ENCODE data around the gene IGFBP5. TPM values are rescaled to one million over a fixed set of nuclear protein-coding genes. Genes with fewer than 3 reads are reported as not detected.

Gene IGFBP5
- total and polyA plus RNA-seq, 9 donors, result 385 to 666 (median 463) TPM

- no peaks in the 10 kb centered on the region for H3K9me3 ChIP-seq (replicated peaks; ENCODE audit: control insufficient read depth, low read depth, low read length)
- 81% methylated on average over 10 of the region's 11 CpGs for WGBS (ENCODE audit: insufficient coverage)
- no peaks in the 10 kb centered on the region for H3K27me3 ChIP-seq (ENCODE audit: control insufficient read depth, insufficient read depth, low read length)
Measured at GRCh38 chr2:216671081-216671411, 24.3 kb downstream of the IGFBP5 start.

GRCh38 chr2:216670266-216671080, 24.9 kb downstream of the IGFBP5 start:
- Histone ChIP-seq H3K4me1 (ENCODE audit: control insufficient read depth, insufficient read depth, low read length) (peaks cover 19% of the 10 kb centered on the region), H3K9me3 (replicated peaks; ENCODE audit: control insufficient read depth, low read depth, low read length) (no peaks in the 10 kb centered on the region), H3K36me3 (ENCODE audit: control insufficient read depth, insufficient read depth, low read length) (peaks cover 28% of the 10 kb centered on the region), H3K27ac (ENCODE audit: low read length) (no peak overlapping the region), H3K4me3 (ENCODE audit: low read length) (no peak overlapping the region), H3K27me3 (ENCODE audit: control insufficient read depth, insufficient read depth, low read length) (no peaks in the 10 kb centered on the region)
- no peak for DNase-seq
- 66% methylated on average over 14 of the region's 17 CpGs for WGBS (ENCODE audit: insufficient coverage)

More at GRCh38 chr2:216671081-216671411, 24.3 kb downstream of the IGFBP5 start:
- H3K4me1 ChIP-seq (ENCODE audit: control insufficient read depth, insufficient read depth, low read length), result peaks cover 13% of the 10 kb centered on the region
- H3K27ac ChIP-seq (ENCODE audit: low read length), result no peak overlapping the region
- DNase-seq, result no peak
- peaks cover 34% of the 10 kb centered on the region for H3K36me3 ChIP-seq (ENCODE audit: control insufficient read depth, insufficient read depth, low read length)
- H3K4me3 ChIP-seq (ENCODE audit: low read length), result no peak overlapping the region

GRCh38 chr2:216666461-216667233, 28.7 kb downstream of the IGFBP5 start:
- no peak overlapping the region for H3K27ac ChIP-seq (ENCODE audit: low read length)
- H3K27me3 ChIP-seq (ENCODE audit: control insufficient read depth, insufficient read depth, low read length), result no peaks in the 10 kb centered on the region

GRCh38 chr2:216665717-216666116, 29.6 kb downstream of the IGFBP5 start:
- DNase-seq, result no peak
- 10% methylated on average over 8 of the region's 12 CpGs for WGBS (ENCODE audit: insufficient coverage)
- peaks cover 33% of the 10 kb centered on the region for H3K36me3 ChIP-seq (ENCODE audit: control insufficient read depth, insufficient read depth, low read length)
- H3K4me1 ChIP-seq (ENCODE audit: control insufficient read depth, insufficient read depth, low read length), result peaks cover 25% of the 10 kb centered on the region
- H3K27ac ChIP-seq (ENCODE audit: low read length), result no peak overlapping the region
- H3K27me3 ChIP-seq (ENCODE audit: control insufficient read depth, insufficient read depth, low read length), result no peaks in the 10 kb centered on the region
- H3K4me3 ChIP-seq (ENCODE audit: low read length), result no peak overlapping the region
- no peaks in the 10 kb centered on the region for H3K9me3 ChIP-seq (replicated peaks; ENCODE audit: control insufficient read depth, low read depth, low read length)

More at GRCh38 chr2:216666461-216667233, 28.7 kb downstream of the IGFBP5 start:
- WGBS (ENCODE audit: insufficient coverage), result 14% methylated on average over 6 of the region's 9 CpGs
- H3K4me3 ChIP-seq (ENCODE audit: low read length), result no peak overlapping the region
- H3K9me3 ChIP-seq (replicated peaks; ENCODE audit: control insufficient read depth, low read depth, low read length), result no peaks in the 10 kb centered on the region
- peaks cover 27% of the 10 kb centered on the region for H3K36me3 ChIP-seq (ENCODE audit: control insufficient read depth, insufficient read depth, low read length)
- peak; percentile 83 for DNase-seq
- H3K4me1 ChIP-seq (ENCODE audit: control insufficient read depth, insufficient read depth, low read length), result peaks cover 25% of the 10 kb centered on the region

GRCh38 chr2:216665242-216665641, 30.1 kb downstream of the IGFBP5 start:
- Histone ChIP-seq H3K4me3 (ENCODE audit: low read length) (no peak overlapping the region), H3K27me3 (ENCODE audit: control insufficient read depth, insufficient read depth, low read length) (no peaks in the 10 kb centered on the region), H3K9me3 (replicated peaks; ENCODE audit: control insufficient read depth, low read depth, low read length) (no peaks in the 10 kb centered on the region), H3K4me1 (ENCODE audit: control insufficient read depth, insufficient read depth, low read length) (peaks cover 20% of the 10 kb centered on the region), H3K27ac (ENCODE audit: low read length) (no peak overlapping the region), H3K36me3 (ENCODE audit: control insufficient read depth, insufficient read depth, low read length) (peaks cover 38% of the 10 kb centered on the region)
- no CpG with 5 or more reads among the region's 7 CpGs for WGBS (ENCODE audit: insufficient coverage)
- DNase-seq, result peak; percentile 79

- H3K9me3 ChIP-seq (replicated peaks; ENCODE audit: control insufficient read depth, low read depth, low read length), result no peaks in the 10 kb centered on the region
- H3K4me1 ChIP-seq (ENCODE audit: control insufficient read depth, insufficient read depth, low read length), result peaks cover 18% of the 10 kb centered on the region
- WGBS (ENCODE audit: insufficient coverage), result no CpG with 5 or more reads among the region's 6 CpGs
- H3K27me3 ChIP-seq (ENCODE audit: control insufficient read depth, insufficient read depth, low read length), result no peaks in the 10 kb centered on the region
- H3K4me3 ChIP-seq (ENCODE audit: low read length), result no peak overlapping the region
- no peak for DNase-seq
- H3K36me3 ChIP-seq (ENCODE audit: control insufficient read depth, insufficient read depth, low read length), result peaks cover 42% of the 10 kb centered on the region
- no peak overlapping the region for H3K27ac ChIP-seq (ENCODE audit: low read length)
Measured at GRCh38 chr2:216664593-216665034, 30.7 kb downstream of the IGFBP5 start.

- no peaks in the 10 kb centered on the region for H3K9me3 ChIP-seq (replicated peaks; ENCODE audit: control insufficient read depth, low read depth, low read length)
- peaks cover 45% of the 10 kb centered on the region for H3K36me3 ChIP-seq (ENCODE audit: control insufficient read depth, insufficient read depth, low read length)
- H3K4me1 ChIP-seq (ENCODE audit: control insufficient read depth, insufficient read depth, low read length), result peaks cover 24% of the 10 kb centered on the region
- no peak overlapping the region for H3K4me3 ChIP-seq (ENCODE audit: low read length)
- H3K27ac ChIP-seq (ENCODE audit: low read length), result no peak overlapping the region
- no peak for DNase-seq
- WGBS (ENCODE audit: insufficient coverage), result 82% methylated on average over 5 of the region's 18 CpGs
- H3K27me3 ChIP-seq (ENCODE audit: control insufficient read depth, insufficient read depth, low read length), result no peaks in the 10 kb centered on the region
Measured at GRCh38 chr2:216663846-216664245, 31.5 kb downstream of the IGFBP5 start.

GRCh38 chr2:216663106-216663505, 32.2 kb downstream of the IGFBP5 start:
- no CpG with 5 or more reads among the region's 1 CpG for WGBS (ENCODE audit: insufficient coverage)
- H3K27ac ChIP-seq (ENCODE audit: low read length), result no peak overlapping the region
- H3K36me3 ChIP-seq (ENCODE audit: control insufficient read depth, insufficient read depth, low read length), result peaks cover 45% of the 10 kb centered on the region
- peaks cover 29% of the 10 kb centered on the region for H3K4me1 ChIP-seq (ENCODE audit: control insufficient read depth, insufficient read depth, low read length)
- DNase-seq, result no peak
- H3K27me3 ChIP-seq (ENCODE audit: control insufficient read depth, insufficient read depth, low read length), result no peaks in the 10 kb centered on the region
- no peak overlapping the region for H3K4me3 ChIP-seq (ENCODE audit: low read length)
- H3K9me3 ChIP-seq (replicated peaks; ENCODE audit: control insufficient read depth, low read depth, low read length), result no peaks in the 10 kb centered on the region

- H3K4me3 ChIP-seq (ENCODE audit: low read length), result no peak overlapping the region
- 72% methylated on average over 12 of the region's 20 CpGs for WGBS (ENCODE audit: insufficient coverage)
- H3K4me1 ChIP-seq (ENCODE audit: control insufficient read depth, insufficient read depth, low read length), result peaks cover 39% of the 10 kb centered on the region
- no peaks in the 10 kb centered on the region for H3K27me3 ChIP-seq (ENCODE audit: control insufficient read depth, insufficient read depth, low read length)
- peaks cover 45% of the 10 kb centered on the region for H3K36me3 ChIP-seq (ENCODE audit: control insufficient read depth, insufficient read depth, low read length)
- H3K27ac ChIP-seq (ENCODE audit: low read length), result no peak overlapping the region
- DNase-seq, result peak; percentile 39
- H3K9me3 ChIP-seq (replicated peaks; ENCODE audit: control insufficient read depth, low read depth, low read length), result no peaks in the 10 kb centered on the region
Measured at GRCh38 chr2:216661639-216662375, 33.5 kb downstream of the IGFBP5 start.

GRCh38 chr2:216661051-216661450, 34.3 kb downstream of the IGFBP5 start:
- Histone ChIP-seq H3K27ac (ENCODE audit: low read length) (no peak overlapping the region), H3K9me3 (replicated peaks; ENCODE audit: control insufficient read depth, low read depth, low read length) (no peaks in the 10 kb centered on the region), H3K4me1 (ENCODE audit: control insufficient read depth, insufficient read depth, low read length) (peaks cover 38% of the 10 kb centered on the region), H3K4me3 (ENCODE audit: low read length) (no peak overlapping the region), H3K36me3 (ENCODE audit: control insufficient read depth, insufficient read depth, low read length) (peaks cover 48% of the 10 kb centered on the region), H3K27me3 (ENCODE audit: control insufficient read depth, insufficient read depth, low read length) (no peaks in the 10 kb centered on the region)
- WGBS (ENCODE audit: insufficient coverage), result no CpG with 5 or more reads among the region's 5 CpGs
- no peak for DNase-seq
